Nephron progenitor cell (in vitro differentiated cells): ENCODE results near the gene CKMT2.

Experiments used
- DNase-seq: peaks from one replicate; pipeline ENCODE4 v3.0.0; 2021
- H3K27ac Mint-ChIP-seq: 2 replicates; pipeline ENCODE4 v1.8.0; 2021; ENCODE audit warnings: mild to moderate bottlenecking, moderate library complexity, mixed read lengths
- H3K27me3 Mint-ChIP-seq: 2 replicates; pipeline ENCODE4 v1.8.0; 2021; ENCODE audit warnings: mild to moderate bottlenecking, low read depth, mixed read lengths; ENCODE audit not compliant: poor library complexity
- H3K36me3 Mint-ChIP-seq: 2 replicates; pipeline ENCODE4 v1.8.0; 2021; ENCODE audit warnings: low read depth, mixed read lengths
- H3K4me1 Mint-ChIP-seq: 2 replicates; pipeline ENCODE4 v1.8.0; 2021; ENCODE audit warnings: mixed read lengths
- H3K4me3 Mint-ChIP-seq: 2 replicates; pipeline ENCODE4 v1.8.0; 2021; ENCODE audit warnings: mild to moderate bottlenecking, moderate library complexity, mixed read lengths
- H3K9me3 Mint-ChIP-seq: 2 replicates; pipeline ENCODE4 v1.8.0; 2021; ENCODE audit warnings: mild to moderate bottlenecking, moderate library complexity, mixed read lengths
- CTCF ChIP-seq: fragments of 200-600 bp; sonication (generic); IDR thresholded peaks from 2 replicates; pipeline ENCODE4 v1.5.0; 2021; ENCODE audit warnings: antibody characterized with exemption

CKMT2 gene

GRCh38 chr5:81233080-81233634, at the start of gene CKMT2:
TSS of gene CKMT2 (plus strand) at chr5:81233322. CDS start at chr5:81251133, 17,811 bp downstream.
- H3K9me3 Mint-ChIP-seq = no peaks in the 10 kb centered on the region
- peaks cover 20% of the 10 kb centered on the region for H3K36me3 Mint-ChIP-seq
- TF ChIP-seq CTCF = no peak
- no peaks in the 10 kb centered on the region for H3K27me3 Mint-ChIP-seq
- H3K4me3 Mint-ChIP-seq = peak within 1 kb of the TSS; percentile 84
- H3K27ac Mint-ChIP-seq = peak within 1 kb of the TSS; percentile 36
- peak; percentile 78 for DNase-seq
- peaks cover 45% of the 10 kb centered on the region for H3K4me1 Mint-ChIP-seq

GRCh38 chr5:81183811-81184748, 49.0 kb upstream of the CKMT2 start:
- TF ChIP-seq CTCF = no peak
- H3K27me3 Mint-ChIP-seq = peaks cover 8% of the 10 kb centered on the region
- H3K9me3 Mint-ChIP-seq = no peaks in the 10 kb centered on the region
- no peak overlapping the region for H3K27ac Mint-ChIP-seq
- H3K36me3 Mint-ChIP-seq = no peaks in the 10 kb centered on the region
- H3K4me3 Mint-ChIP-seq = no peak overlapping the region
- peaks cover 16% of the 10 kb centered on the region for H3K4me1 Mint-ChIP-seq
- DNase-seq = no peak

GRCh38 chr5:81184749-81185110, 48.4 kb upstream of the CKMT2 start:
- Mint-ChIP-seq H3K27me3 (peaks cover 8% of the 10 kb centered on the region), H3K4me1 (peaks cover 13% of the 10 kb centered on the region), H3K4me3 (no peak overlapping the region), H3K9me3 (no peaks in the 10 kb centered on the region), H3K27ac (no peak overlapping the region), H3K36me3 (no peaks in the 10 kb centered on the region)
- no peak for DNase-seq
- no peak for TF ChIP-seq CTCF

GRCh38 chr5:81187885-81188284, 45.2 kb upstream of the CKMT2 start:
- Mint-ChIP-seq H3K27me3 (peaks cover 8% of the 10 kb centered on the region), H3K4me1 (peaks cover 31% of the 10 kb centered on the region), H3K36me3 (no peaks in the 10 kb centered on the region), H3K27ac (no peak overlapping the region), H3K4me3 (no peak overlapping the region), H3K9me3 (no peaks in the 10 kb centered on the region)
- no peak for TF ChIP-seq CTCF
- DNase-seq = no peak

- H3K9me3 Mint-ChIP-seq = no peaks in the 10 kb centered on the region
- peaks cover 28% of the 10 kb centered on the region for H3K4me1 Mint-ChIP-seq
- H3K4me3 Mint-ChIP-seq = no peak overlapping the region
- no peaks in the 10 kb centered on the region for H3K36me3 Mint-ChIP-seq
- DNase-seq = no peak
- TF ChIP-seq CTCF = no peak
- H3K27ac Mint-ChIP-seq = no peak overlapping the region
- peaks cover 8% of the 10 kb centered on the region for H3K27me3 Mint-ChIP-seq
Observed at GRCh38 chr5:81188962-81189361, 44.2 kb upstream of the CKMT2 start.
